Colonic mucosa (tissue), 4 donors: ENCODE results near the gene SYT3. TPM values are rescaled to one million over a fixed set of nuclear protein-coding genes. Genes with fewer than 3 reads are reported as not detected.
"Not testable (repeated sequence)": the region's sequence is repeated elsewhere in the genome, so short reads cannot be mapped to it uniquely, and the experiment has no call there.

Experiments used
- DNase-seq: peaks from one replicate; pipeline ENCODE4 v3.0.0-alpha.2; 2020
- H3K27ac ChIP-seq: fragments of 200-600 bp; one replicate; pipeline ENCODE4 v1.8.0; 2021
- H3K27me3 ChIP-seq: fragments of 200-600 bp; one replicate; pipeline ENCODE4 v1.8.0; 2021
- H3K36me3 ChIP-seq: fragments of 200-600 bp; one replicate; pipeline ENCODE4 v1.8.0; 2021
- H3K4me1 ChIP-seq: fragments of 200-600 bp; one replicate; pipeline ENCODE4 v1.8.0; 2021; ENCODE audit warnings: mild to moderate bottlenecking
- H3K4me3 ChIP-seq: fragments of 200-600 bp; one replicate; pipeline ENCODE4 v1.8.0; 2021
- H3K9ac ChIP-seq, 2 donors: one replicate each; pipeline ENCODE4 v1.7.0; 2013; ENCODE audit warnings: control low read depth in 2 of 2, low read depth in 2 of 2, low read length in 2 of 2
- H3K9me3 ChIP-seq: fragments of 200-600 bp; one replicate; pipeline ENCODE4 v1.8.0; 2021
- intact Hi-C: fragments of 100-400 bp; cut with DNase I; formaldehyde crosslinking; loops from one replicate; pipeline ENCODE4 v1.14.1; 2022
- total RNA-seq, 2 donors: library from RNA; stranded (reverse); fragmentation: NEBNext Ultra II Directional in 1 of 2; extraction: Animal tissue kit (Norgen Biotek cat#: 25700) in 1 of 2; gene quantifications; one replicate each; pipeline ENCODE4 v1.2.1, GENCODE V29; 2021
- TF ChIP-seq, protein P1 (sequence below): fragments of 200-600 bp; IDR thresholded peaks from one replicate; pipeline ENCODE4 v1.8.0; 2022; ENCODE audit warnings: antibody characterized with exemption, mild to moderate bottlenecking
- donor health status: healthy.
- donor health status: DM: no; HTN: no; CAD: no.
- donor health status: DM: no; HTN: no; CAD: no.

The SYT3 gene
- total RNA-seq, 2 donors from 2014 or later = 0.13 TPM; not detected in 1

DNA sequence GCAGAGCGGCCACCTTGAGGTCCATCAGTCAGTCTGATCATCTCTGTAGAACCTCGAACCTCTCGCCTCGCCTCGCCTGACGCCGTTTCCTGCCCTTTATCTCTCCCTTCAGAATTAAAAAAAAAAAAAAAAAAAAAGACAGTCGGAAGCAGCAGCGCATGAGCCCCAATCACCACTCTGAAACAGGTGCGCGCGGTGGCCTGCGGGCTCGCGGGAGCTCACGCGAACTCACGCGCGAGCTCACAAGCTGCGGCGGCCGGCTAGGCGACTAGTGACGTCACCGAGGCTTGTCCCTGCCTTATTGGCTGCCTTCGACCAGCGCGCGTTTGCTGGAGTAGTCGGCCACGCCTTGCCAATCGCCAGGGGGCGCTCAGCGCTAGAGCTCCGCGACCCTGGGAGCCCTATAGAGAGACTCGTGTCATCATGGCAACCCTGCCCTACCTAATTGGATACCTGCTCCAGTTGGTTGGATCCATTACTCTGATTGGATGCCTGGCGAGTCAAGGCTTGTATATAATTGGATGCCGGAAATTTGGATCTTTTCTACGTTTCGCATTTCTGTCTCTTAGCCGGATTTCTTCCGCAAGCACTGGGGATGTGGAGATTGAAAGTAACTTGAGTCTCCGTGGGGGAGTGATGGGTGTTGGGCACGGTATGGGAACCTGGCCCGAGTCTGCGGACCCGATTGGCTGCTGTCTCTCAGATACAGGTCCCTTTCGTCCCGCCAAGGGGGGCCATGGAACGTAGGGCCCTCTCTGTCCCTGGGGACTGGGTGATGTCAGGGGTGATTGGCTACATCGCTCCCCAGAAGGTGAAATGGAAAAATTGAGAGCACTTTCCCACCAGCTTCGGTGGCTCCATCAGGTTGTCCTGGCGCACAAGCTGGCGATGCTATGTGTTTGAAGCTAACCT is 31.6 kb downstream of the SYT3 start:
- peak; percentile 49 for DNase-seq
- H3K36me3 ChIP-seq = no peaks in the 10 kb centered on the region
- H3K4me1 ChIP-seq = no peaks in the 10 kb centered on the region
- TF ChIP-seq, protein P1, sequence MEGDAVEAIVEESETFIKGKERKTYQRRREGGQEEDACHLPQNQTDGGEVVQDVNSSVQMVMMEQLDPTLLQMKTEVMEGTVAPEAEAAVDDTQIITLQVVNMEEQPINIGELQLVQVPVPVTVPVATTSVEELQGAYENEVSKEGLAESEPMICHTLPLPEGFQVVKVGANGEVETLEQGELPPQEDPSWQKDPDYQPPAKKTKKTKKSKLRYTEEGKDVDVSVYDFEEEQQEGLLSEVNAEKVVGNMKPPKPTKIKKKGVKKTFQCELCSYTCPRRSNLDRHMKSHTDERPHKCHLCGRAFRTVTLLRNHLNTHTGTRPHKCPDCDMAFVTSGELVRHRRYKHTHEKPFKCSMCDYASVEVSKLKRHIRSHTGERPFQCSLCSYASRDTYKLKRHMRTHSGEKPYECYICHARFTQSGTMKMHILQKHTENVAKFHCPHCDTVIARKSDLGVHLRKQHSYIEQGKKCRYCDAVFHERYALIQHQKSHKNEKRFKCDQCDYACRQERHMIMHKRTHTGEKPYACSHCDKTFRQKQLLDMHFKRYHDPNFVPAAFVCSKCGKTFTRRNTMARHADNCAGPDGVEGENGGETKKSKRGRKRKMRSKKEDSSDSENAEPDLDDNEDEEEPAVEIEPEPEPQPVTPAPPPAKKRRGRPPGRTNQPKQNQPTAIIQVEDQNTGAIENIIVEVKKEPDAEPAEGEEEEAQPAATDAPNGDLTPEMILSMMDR = no peak
- H3K27ac ChIP-seq = no peak overlapping the region
- intact Hi-C loops = no loop called here
- H3K9ac ChIP-seq = no peak overlapping the region
- H3K9me3 ChIP-seq = no peaks in the 10 kb centered on the region
- H3K27me3 ChIP-seq = no peaks in the 10 kb centered on the region
- H3K4me3 ChIP-seq = no peak overlapping the region

DNA sequence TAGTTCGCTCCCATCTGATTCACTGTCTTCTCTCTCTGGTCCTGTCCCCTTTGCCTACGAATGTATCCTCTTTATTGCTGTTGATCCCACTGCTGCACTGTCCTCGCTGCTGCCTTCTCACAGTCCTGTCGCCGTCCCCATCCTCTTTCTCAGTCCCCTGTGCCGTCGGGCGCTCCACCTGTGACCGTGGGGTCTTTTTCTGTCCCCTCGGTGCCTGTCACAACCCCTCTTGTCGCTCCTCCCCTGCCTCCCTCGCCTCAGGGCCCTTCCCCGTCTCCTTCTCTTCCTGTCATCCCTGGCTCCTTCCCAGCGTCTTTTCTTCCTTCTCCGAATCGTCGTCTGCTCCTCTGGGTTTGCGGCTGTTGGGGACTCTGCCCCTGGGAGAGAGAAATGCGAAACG is 32.3 kb downstream of the SYT3 start:
- Histone ChIP-seq H3K36me3 (no peaks in the 10 kb centered on the region), H3K4me3 (no peak overlapping the region), H3K9me3 (no peaks in the 10 kb centered on the region), H3K9ac (no peak overlapping the region), H3K27me3 (no peaks in the 10 kb centered on the region), H3K27ac (no peak overlapping the region), H3K4me1 (no peaks in the 10 kb centered on the region)
- TF ChIP-seq, protein P1 = no peak
- DNase-seq = no peak
- intact Hi-C loops = no loop called here

DNA sequence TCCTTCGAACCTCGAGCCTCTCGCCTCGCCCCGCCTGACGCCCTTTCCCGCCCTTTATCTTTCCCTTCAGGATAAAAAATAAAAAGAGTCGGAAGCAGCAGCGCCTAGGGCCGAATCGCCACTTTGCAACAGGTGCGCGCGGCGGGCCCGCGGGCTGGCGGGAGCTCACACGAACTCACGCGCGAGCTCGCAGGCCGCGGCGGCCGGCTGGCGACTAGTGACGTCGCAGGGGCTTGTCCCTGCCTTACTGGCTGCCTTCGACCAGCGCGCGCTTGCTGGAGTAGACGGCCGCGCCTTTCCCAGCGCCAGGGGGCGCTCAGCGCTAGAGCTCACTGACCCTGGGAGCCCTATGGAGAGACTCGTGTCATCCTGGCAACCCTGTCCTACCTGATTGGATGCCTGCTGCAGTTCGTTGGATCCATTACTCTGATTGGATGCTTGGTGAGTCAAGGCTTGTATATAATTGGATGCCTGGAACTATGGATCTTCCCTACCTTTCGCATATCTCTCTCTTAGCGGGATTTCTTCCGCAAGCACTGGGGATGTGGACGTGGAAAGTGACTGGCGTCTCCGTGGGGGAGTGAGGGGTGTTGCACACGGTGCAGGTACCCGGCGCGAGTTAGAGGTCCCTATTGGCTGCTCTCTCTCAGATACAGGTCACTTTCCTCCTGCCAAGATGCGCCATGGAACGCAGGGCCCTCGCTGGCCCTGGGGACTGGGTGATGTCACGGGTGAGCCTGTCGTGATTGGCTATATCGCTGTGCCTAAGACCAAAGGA is 33.4 kb downstream of the SYT3 start:
- intact Hi-C loops, H3K27me3 ChIP-seq, H3K36me3 ChIP-seq, H3K9ac ChIP-seq, H3K4me3 ChIP-seq, H3K9me3 ChIP-seq, H3K27ac ChIP-seq, H3K4me1 ChIP-seq, DNase-seq: not testable (repeated sequence)

DNA sequence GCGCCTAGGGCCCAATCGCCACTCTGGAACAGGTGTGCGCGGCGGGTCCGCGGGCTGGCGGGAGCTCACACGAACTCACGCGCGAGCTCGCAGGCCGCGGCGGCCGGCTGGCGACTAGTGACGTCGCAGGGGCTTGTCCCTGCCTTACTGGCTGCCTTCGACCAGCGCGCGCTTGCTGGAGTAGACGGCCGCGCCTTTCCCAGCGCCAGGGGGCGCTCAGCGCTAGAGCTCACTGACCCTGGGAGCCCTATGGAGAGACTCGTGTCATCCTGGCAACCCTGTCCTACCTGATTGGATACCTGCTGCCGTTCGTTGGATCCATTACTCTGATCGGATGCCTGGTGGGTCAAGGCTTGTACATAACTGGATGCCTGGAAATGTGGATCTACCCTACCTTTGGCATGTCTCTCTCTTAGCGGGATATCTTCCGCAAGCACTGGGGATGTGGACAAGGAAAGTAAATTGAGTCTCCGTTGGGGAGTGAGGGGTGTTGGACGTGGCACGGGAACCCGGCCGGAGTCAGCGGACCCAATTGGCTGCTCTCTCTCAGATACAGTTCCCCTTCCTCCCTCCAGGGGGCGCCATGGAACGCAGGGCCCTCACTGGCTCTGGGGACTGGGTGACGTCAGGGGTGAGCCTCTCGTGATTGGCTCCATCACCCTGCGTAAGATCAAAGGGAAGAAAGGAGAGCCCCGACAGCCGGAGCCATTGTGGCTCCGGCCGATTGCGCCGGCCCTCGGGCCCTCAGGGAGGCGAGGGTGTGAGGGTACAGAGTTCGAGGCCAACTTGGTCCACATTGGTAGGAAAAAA is 35.2 kb downstream of the SYT3 start:
- H3K27me3 ChIP-seq, H3K9ac ChIP-seq, H3K9me3 ChIP-seq, H3K36me3 ChIP-seq, H3K4me1 ChIP-seq, H3K4me3 ChIP-seq, intact Hi-C loops, DNase-seq, H3K27ac ChIP-seq: not testable (repeated sequence)

DNA sequence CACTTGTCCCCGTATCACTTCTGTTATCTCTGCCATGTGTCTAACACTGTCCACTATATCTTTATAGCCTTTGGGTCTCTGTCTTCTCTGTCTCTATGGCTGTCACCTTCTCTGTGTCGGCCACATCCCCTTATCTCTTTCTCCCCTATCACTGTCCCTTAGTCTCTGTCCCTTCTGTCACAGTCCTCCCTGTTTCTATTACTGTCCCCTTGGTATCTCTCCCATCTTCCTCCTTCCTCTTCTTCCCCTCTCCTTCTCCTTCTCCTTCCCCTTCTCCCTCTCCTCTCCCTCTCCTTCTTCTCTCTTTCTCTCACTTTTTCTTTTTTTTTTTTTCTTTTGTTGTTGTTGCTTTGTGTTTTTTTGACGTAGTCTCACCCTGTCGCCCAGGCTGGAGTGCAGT is 36.7 kb downstream of the SYT3 start:
- Histone ChIP-seq H3K9me3 (no peaks in the 10 kb centered on the region), H3K9ac (no peak overlapping the region), H3K4me3 (no peak overlapping the region), H3K27me3 (no peaks in the 10 kb centered on the region), H3K4me1 (no peaks in the 10 kb centered on the region), H3K36me3 (no peaks in the 10 kb centered on the region), H3K27ac (no peak overlapping the region)
- no peak for DNase-seq
- intact Hi-C loops = no loop called here
- TF ChIP-seq, protein P1 = no peak

DNA sequence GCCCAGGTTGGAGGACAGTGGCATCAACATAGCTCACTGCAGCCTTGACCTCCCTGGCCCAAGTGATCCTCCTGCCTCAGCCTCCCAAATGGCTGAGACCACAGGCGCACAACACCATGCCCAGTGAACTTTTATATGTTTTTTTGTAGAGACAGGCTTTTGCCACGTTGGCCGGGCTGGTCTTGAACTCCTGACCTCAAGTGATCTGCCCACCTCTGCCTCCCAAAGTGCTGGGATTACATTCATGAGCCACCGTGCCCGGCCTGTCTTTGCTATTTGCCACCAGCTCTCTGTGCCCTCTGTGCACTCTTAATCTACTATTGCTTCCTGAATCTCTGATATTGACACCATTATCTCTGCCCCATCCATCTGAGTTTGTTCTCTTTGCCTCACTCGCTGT is 37.2 kb downstream of the SYT3 start:
- Histone ChIP-seq H3K27me3 (no peaks in the 10 kb centered on the region), H3K9me3 (no peaks in the 10 kb centered on the region), H3K9ac (no peak overlapping the region), H3K4me3 (no peak overlapping the region), H3K4me1 (no peaks in the 10 kb centered on the region), H3K27ac (no peak overlapping the region), H3K36me3 (no peaks in the 10 kb centered on the region)
- DNase-seq = no peak
- TF ChIP-seq, protein P1 = no peak
- intact Hi-C loops = no loop called here
